GM12878 (cell line): ENCODE results near the gene SCN10A. TPM values are rescaled to one million over a fixed set of nuclear protein-coding genes. Genes with fewer than 3 reads are reported as not detected.
A peak's percentile ranks its signal among the peaks of the same experiment; 100 is the strongest.

ENCODE experiments used
- ATAC-seq: fragments of 200-7000 bp; cut with Tn5 transposase; 3 replicates; pipeline ENCODE4 v1.9.1; 2020; ENCODE audit warnings: mild to moderate bottlenecking, moderate library complexity
- BruUV-seq: library from RNA; stranded (reverse); fragments of 400-500 nt; replicated peaks from 2 replicates; lab custom pipeline; 2021; lab: Mats Ljungman, UMichigan
- CTCF ChIA-PET: fragments of 300-600 bp; sonication (Branson Sonifier 250); formaldehyde crosslinking; extraction: SDS; loops from one replicate; lab custom pipeline; 2021; ENCODE audit warnings: inconsistent platforms; lab: Yijun Ruan, JAX
- POLR2A ChIA-PET: fragments of 350-600 bp; formaldehyde crosslinking; extraction: SDS; loops from one replicate; lab custom pipeline; 2021; ENCODE audit warnings: inconsistent platforms; lab: Charles Lee
- RAD21 ChIA-PET: fragments of 300-600 bp; sonication (Branson Sonifier 250); formaldehyde crosslinking; loops from one replicate; lab custom pipeline; 2023; ENCODE audit warnings: antibody characterized with exemption; ENCODE audit not compliant: unreplicated experiment; lab: Charles Lee
- SMC1A ChIA-PET: fragments of 300-600 bp; sonication (Branson Sonifier 250); formaldehyde crosslinking; loops from one replicate; lab custom pipeline; 2023; ENCODE audit not compliant: unreplicated experiment, uncharacterized antibody; lab: Charles Lee
- DNase-seq: peaks from one replicate; pipeline ENCODE4 v3.0.0-alpha.2; 2011; ENCODE audit warnings: low read depth, low spot score
- FAIRE-seq: peaks from 3 replicates; lab custom pipeline; 2011; peaks lifted over from hg19 to GRCh38; lab: Jason Lieb, UNC
- H2AFZ ChIP-seq: 2 replicates; pipeline ENCODE4 v1.6.0; 2011; ENCODE audit warnings: low read depth, low read length, control low read depth; ENCODE audit not compliant: control insufficient read depth
- H3K27ac ChIP-seq: 2 replicates; pipeline ENCODE4 v1.5.1; 2011; ENCODE audit warnings: control low read depth; ENCODE audit not compliant: control insufficient read depth, insufficient read depth
- H3K27me3 ChIP-seq, 2 experiments: replicated peaks in 1 of 2; 2 replicates each; pipeline versions ENCODE4 v1.6.0 to v1.6.1; 2011; ENCODE audit warnings: low read length in 1 of 2; ENCODE audit not compliant: control insufficient read depth in 2 of 2, insufficient read depth in 2 of 2
- H3K36me3 ChIP-seq, 2 experiments: 2 replicates each; pipeline ENCODE4 v1.5.1; 2011; ENCODE audit warnings: low read length in 1 of 2; ENCODE audit not compliant: control insufficient read depth in 2 of 2, insufficient read depth in 2 of 2
- H3K4me1 ChIP-seq: 2 replicates; pipeline ENCODE4 v1.6.1; 2011; ENCODE audit warnings: mild to moderate bottlenecking, low read length, moderate library complexity, mixed read lengths; ENCODE audit not compliant: control insufficient read depth, insufficient read depth
- H3K4me2 ChIP-seq: 2 replicates; pipeline ENCODE4 v1.6.0; 2011; ENCODE audit warnings: control low read depth; ENCODE audit not compliant: control insufficient read depth, insufficient read depth
- H3K4me3 ChIP-seq: fragments of 200-600 bp; sonication (generic); 2 replicates; pipeline ENCODE4 v1.5.1; 2016
- H3K79me2 ChIP-seq: 2 replicates; pipeline ENCODE4 v1.6.0; 2011; ENCODE audit warnings: low read length; ENCODE audit not compliant: control insufficient read depth, insufficient read depth
- H3K9ac ChIP-seq: 2 replicates; pipeline ENCODE4 v1.8.0; 2011; ENCODE audit warnings: low read length, control low read depth, mixed read lengths; ENCODE audit not compliant: control insufficient read depth, insufficient read depth
- H3K9me3 ChIP-seq: replicated peaks from 3 replicates; pipeline ENCODE4 v1.5.1; 2011; ENCODE audit warnings: mild to moderate bottlenecking, low read length; ENCODE audit not compliant: control insufficient read depth, insufficient read depth
- H4K20me1 ChIP-seq: 2 replicates; pipeline ENCODE4 v1.6.0; 2011; ENCODE audit not compliant: control insufficient read depth, insufficient read depth
- ASH2L ChIP-seq: fragments of 300-600, 200-600 bp; sonication (generic); IDR thresholded peaks from 2 replicates; pipeline ENCODE4 v1.6.1; 2017; ENCODE audit warnings: low read depth, mild to moderate bottlenecking, borderline replicate concordance
- CEBPZ ChIP-seq: fragments of 150-350 bp; IDR thresholded peaks from 2 replicates; pipeline ENCODE4 v1.6.1; 2016; ENCODE audit warnings: low read depth, low read length
- CTCF ChIP-seq, 3 experiments: IDR thresholded peaks in 2 of 3; conservative IDR thresholded peaks in 1 of 3; 2 replicates each; pipeline ENCODE4 v1.5.1; 2011; ENCODE audit warnings: low read depth in 3 of 3, low read length in 3 of 3, mild to moderate bottlenecking in 3 of 3, control low read depth in 2 of 3, moderate library complexity in 2 of 3, inconsistent platforms in 1 of 3, mixed read lengths in 1 of 3; ENCODE audit not compliant: control insufficient read depth in 2 of 3, insufficient read depth in 1 of 3; ENCODE audit errors: extremely low read depth in 1 of 3
- HDAC6 ChIP-seq: fragments of 200-600 bp; sonication (generic); IDR thresholded peaks from one replicate; pipeline ENCODE4 v1.8.0; 2017; ENCODE audit warnings: antibody characterized with exemption; ENCODE audit not compliant: unreplicated experiment
- LARP7 ChIP-seq: fragments of 450-650 bp; IDR thresholded peaks from 2 replicates; pipeline ENCODE4 v1.6.1; 2017; ENCODE audit warnings: mild to moderate bottlenecking
- POLR2AphosphoS5 ChIP-seq: IDR thresholded peaks from 2 replicates; pipeline ENCODE4 v1.6.1; 2011; ENCODE audit warnings: mild to moderate bottlenecking, low read length, inconsistent platforms
- RAD21 ChIP-seq: IDR thresholded peaks from 2 replicates; pipeline ENCODE4 v1.6.1; 2011; ENCODE audit warnings: mild to moderate bottlenecking, low read depth, low read length, moderate library complexity; ENCODE audit not compliant: insufficient read depth
- RELB ChIP-seq: fragments of 450-650 bp; IDR thresholded peaks from 2 replicates; pipeline ENCODE4 v1.6.1; 2017; ENCODE audit warnings: low read depth, mild to moderate bottlenecking, moderate library complexity
- SPI1 ChIP-seq: IDR thresholded peaks from 2 replicates; pipeline ENCODE4 v1.6.1; 2011; ENCODE audit warnings: low read depth, mild to moderate bottlenecking, low read length, moderate library complexity, borderline replicate concordance; ENCODE audit not compliant: insufficient read depth
- SREBF1 ChIP-seq: IDR thresholded peaks from 2 replicates; pipeline ENCODE4 v1.6.1; 2012; ENCODE audit warnings: mild to moderate bottlenecking, low read length
- WGBS: methylation state at CpG from one replicate; pipeline ENCODE4 v1.1.6; 2016; ENCODE audit warnings: low lambda C conversion rate; ENCODE audit not compliant: insufficient replicate concordance, insufficient coverage; ENCODE audit errors: missing lambda C conversion rate; 5-methylcytosine and 5-hydroxymethylcytosine counted together
- in situ Hi-C: fragments of 300-500 bp; cut with MboI; formaldehyde crosslinking; loops from 9 replicates; pipeline ENCODE4 v1.14.3; 2018; ENCODE audit warnings: mixed read lengths
- intact Hi-C: fragments of 100-400 bp; cut with micrococcal nuclease; formaldehyde crosslinking; loops from one replicate; pipeline ENCODE4 v1.14.2; 2022; ENCODE audit not compliant: unreplicated experiment
- polyA plus RNA-seq, 11 experiments: library from polyadenylated mRNA; depleted of rRNA in 4 of 11; unstranded in 6 of 11; stranded (reverse) in 5 of 11; fragments of >200 nt; fragmentation: Nextera tagmentation in 4 of 11; fragmentation: Illumina TruSeq in 1 of 11; extraction: Ambion mirVana in 4 of 11; extraction: Trizol in 1 of 11; gene quantifications; 1 replicate in 1 of 11; 2 replicates in 10 of 11; pipeline versions ENCODE4 v1.2.1 to v1.2.3, GENCODE V29; 2011 to 2016; ENCODE audit warnings: inconsistent platforms in 2 of 11, missing spikeins in 2 of 11, low read depth in 1 of 11
- total RNA-seq, 4 experiments: library from RNA; depleted of rRNA in 3 of 4; stranded (reverse); fragments of >200 nt in 3 of 4; fragmentation: Illumina TruSeq in 1 of 4; extraction: Trizol in 1 of 4; gene quantifications; 2 replicates each; pipeline versions ENCODE4 v1.2.1 to v1.2.3, GENCODE V29; 2013 to 2021

Gene SCN10A
- total and polyA plus RNA-seq, 10 of the 15 experiments (the other 5 are each of a cell fraction or from before 2014, with no cell fraction given): not detected

GRCh38 chr3:38853011-38853410 lies 37.0 kb upstream of the SCN10A start (continued):
- no peak for TF ChIP-seq CEBPZ
- TF ChIP-seq POLR2AphosphoS5: no peak
- no peak for TF ChIP-seq HDAC6
- TF ChIP-seq LARP7: no peak
- no peak for TF ChIP-seq SREBF1
- TF ChIP-seq ASH2L: no peak
- TF ChIP-seq, all 136 proteins: peak for 0

GRCh38 chr3:38843898-38844297 lies 27.9 kb upstream of the SCN10A start:
- no peak for DNase-seq
- Histone ChIP-seq H3K9me3 (no peaks in the 10 kb centered on the region), H3K79me2 (no peaks in the 10 kb centered on the region), H2AFZ (no peak overlapping the region), H3K27ac (no peak overlapping the region), H4K20me1 (no peaks in the 10 kb centered on the region), H3K9ac (no peak overlapping the region), H3K36me3 (no peaks in the 10 kb centered on the region), H3K4me2 (no peak overlapping the region), H3K27me3 (no peaks in the 10 kb centered on the region; a peak in 1 of 4 replicates), H3K4me3 (no peak overlapping the region), H3K4me1 (no peaks in the 10 kb centered on the region)
- BruUV-seq: no TSS peak
- intact Hi-C loops (loop anchor here (10.0 kb wide), 1 partner anchor 319 kb away; no protein-coding TSS in a partner anchor), in situ Hi-C loops (no loop called here)
- ATAC-seq: peak; percentile 42; the same call in 2 of the 3 replicates
- 41% methylated on average over 2 of the region's 2 CpGs for WGBS
- ChIA-PET RAD21 (interaction anchor here (0.8 to 1.0 kb wide), 2 partner anchors 322 to 324 kb away, joined by 3 read pairs; no protein-coding TSS in a partner anchor), CTCF (interaction anchor here (0.6 to 1.3 kb wide), 7 partner anchors 13 to 322 kb away, joined by 3 to 6 read pairs (median 3); no protein-coding TSS in a partner anchor), POLR2A (no interaction called here), SMC1A (interaction anchor here (0.6 to 1.0 kb wide), 3 partner anchors 35 to 324 kb away, joined by 3 to 4 read pairs (median 3); no protein-coding TSS in a partner anchor)
- no peak for TF ChIP-seq RELB
- peak; percentile 18 to 32 (median 22); a peak in 4 of 6 replicates for TF ChIP-seq CTCF (IDR thresholded peaks at IDR 0.05 in 2 of 3, conservative IDR thresholded peaks at IDR 0.05 in 1 of 3; ENCODE audit: control insufficient read depth in 2 of 3, extremely low read depth in 1 of 3, insufficient read depth in 1 of 3, low read depth in 3 of 3, low read length in 3 of 3)
- peak; percentile 36; the same call in 1 of the 2 replicates for TF ChIP-seq RAD21
- TF ChIP-seq SPI1: no peak
- FAIRE-seq: no peak
